GM19023 (cell line): Measurements from ENCODE around the gene TTC39B.

ENCODE experiments used
- ATAC-seq: cut with Tn5 transposase; IDR thresholded peaks from one replicate; pipeline ENCODE4 v1.9.1; 2021; ENCODE audit warnings: mild to moderate bottlenecking, moderate library complexity; ENCODE audit not compliant: unreplicated experiment

TTC39B gene

DNA sequence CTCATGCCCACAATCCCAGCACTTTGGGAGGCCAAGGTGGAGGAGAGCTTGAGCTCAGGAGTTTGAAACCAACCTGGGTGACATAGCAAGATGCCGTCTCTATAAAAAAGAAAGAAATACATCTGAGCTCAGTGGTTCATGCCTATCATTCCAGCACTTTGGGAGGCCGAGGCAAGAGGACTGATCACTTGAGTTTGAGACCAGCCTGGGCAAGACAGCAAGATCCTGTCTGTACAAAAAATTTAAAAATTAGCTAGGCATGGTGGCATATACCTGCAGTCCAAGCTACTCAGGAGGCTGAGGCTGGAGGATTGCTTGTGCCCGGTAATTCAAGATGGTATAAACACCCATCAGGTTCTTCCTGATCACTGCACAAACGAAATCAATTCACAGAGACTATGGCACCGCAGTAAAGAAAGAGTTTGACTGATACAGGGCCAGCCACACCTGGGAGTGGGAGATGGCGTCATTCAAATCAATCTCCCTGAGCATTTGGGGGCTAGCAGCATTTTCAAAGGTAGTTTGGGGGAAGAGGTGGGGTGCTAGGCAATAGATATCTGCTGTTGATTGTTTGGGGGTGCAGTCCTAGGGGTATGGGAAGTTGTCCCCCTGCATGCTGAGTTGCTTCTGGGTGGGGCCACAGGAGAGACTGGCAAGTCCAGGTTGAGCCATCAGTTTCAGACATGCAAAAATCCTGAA lies 169.2 kb downstream of the TTC39B start:
- ATAC-seq: no peak

DNA sequence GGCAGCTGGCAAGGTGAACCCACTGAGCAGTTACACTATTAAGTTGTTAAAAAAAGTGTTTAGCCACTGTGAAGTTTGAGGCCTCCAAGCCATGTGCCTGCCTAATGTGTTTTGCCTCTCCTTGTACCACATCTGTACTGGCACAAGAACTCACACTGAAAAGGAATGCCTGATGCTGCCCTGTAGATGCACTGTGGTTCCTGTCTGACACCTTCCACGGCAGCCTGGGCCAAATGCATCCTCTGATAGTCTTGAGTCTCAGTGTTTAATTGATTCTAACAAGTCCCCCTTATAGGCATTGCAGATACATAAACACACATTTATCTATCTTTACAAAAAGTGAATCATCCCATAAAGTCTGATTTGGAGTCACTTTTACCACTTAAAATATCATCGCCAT lies 169.9 kb downstream of the TTC39B start:
- no peak for ATAC-seq

DNA sequence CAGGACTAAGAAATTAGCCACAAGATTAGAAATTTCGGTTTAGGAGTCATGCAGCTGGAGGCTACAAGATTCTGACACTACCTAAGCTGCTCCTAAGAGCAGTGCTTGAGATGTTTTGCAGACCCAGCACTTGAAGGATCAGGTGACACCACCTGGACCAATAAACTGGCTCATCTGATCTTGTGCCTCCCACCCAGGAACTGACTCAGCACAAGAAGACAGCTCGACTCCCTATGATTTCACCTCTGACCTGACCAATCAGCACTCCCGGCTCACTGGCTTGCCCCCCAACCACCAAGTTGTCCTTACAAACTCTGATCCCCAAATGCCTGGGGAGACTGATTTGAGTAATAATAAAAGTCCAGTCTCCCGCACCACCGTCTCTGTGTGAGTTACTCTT lies 170.4 kb downstream of the TTC39B start:
- ATAC-seq: no peak

DNA sequence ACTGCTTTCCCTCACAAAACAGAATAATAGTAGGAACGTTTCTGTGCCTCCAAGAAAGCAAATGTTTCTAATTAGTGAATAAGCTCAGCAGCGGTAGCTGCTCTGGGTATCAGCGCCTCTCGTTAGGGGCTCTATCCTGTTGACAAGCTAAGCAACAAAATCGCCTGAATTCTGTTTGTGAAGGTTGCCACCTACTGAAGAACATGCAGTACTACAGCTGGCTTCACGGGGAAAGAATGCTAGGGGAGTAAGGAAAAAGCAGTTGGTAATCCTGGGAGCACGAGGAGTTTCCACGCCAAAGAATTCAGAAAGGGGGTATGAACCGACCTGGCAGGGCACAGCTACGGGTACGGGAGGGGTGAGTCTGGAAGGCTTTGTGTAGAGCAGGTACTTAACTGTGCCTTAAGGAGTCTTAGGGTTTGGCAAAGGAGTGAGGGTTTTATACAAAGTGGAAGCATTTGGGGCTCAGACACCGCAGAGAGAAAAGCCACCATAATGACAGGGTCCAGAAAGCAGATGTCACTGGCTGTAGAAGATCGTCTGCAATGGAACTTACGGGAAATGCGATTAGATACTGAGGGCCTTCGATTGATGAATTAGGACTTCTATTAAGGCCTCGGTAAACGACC lies 171.7 kb downstream of the TTC39B start:
- ATAC-seq: peak; percentile 81

DNA sequence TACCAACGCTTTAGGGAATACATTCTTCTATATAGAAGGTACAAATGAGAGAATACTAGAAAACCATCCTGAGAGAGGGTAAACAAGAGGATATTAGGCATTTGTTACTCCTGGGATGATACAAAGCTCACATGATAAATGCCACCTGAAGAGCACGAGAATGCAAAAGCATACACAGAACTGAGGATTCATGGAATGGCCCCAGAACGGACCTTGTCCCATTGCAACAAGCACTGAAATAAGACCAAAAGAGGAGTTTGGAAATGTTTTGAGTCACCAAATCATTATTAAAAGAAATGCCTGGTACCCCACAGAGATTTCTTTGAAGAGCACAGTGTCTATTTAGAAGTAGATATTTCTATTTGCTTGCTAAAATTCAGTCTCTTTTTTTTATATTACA lies 173.5 kb downstream of the TTC39B start:
- no peak for ATAC-seq

DNA sequence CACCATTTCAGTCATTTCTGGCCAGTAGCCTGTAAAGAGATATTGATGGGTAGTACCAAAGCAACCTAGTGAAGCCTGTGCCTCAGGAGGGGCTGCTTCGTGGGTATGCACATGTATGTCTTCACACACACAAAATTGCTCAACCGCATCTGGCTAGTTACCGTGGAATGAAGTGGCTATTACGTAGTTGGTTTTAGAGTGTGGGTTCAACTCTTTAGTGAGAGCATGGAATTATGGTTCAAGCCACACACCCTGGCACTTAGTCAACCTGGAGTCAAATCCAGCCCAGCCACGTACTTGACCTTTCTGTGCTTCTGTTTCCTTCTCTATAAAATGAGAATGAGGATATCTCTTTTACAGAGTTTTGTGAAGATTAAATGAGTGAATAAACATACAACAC lies 174.9 kb downstream of the TTC39B start:
- no peak for ATAC-seq

DNA sequence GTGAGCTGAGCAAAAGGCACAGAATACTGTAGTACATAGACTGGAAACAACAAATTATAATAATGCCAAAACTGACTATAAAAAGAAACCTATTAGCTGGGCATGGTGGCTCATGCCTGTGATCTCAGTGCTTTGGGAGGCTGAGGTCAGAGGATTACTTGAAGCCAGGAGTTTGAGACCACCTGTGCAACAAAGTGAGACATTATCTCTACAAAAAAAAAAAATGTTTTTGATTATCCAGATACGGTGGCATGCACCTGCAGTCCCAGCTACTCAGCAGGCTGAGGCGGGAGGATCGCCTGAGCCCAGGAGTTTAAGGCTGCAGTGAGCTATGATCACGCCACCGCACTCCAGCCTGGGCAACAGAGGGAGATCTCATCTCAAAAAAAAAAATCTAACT lies 175.9 kb downstream of the TTC39B start:
- no peak for ATAC-seq

DNA sequence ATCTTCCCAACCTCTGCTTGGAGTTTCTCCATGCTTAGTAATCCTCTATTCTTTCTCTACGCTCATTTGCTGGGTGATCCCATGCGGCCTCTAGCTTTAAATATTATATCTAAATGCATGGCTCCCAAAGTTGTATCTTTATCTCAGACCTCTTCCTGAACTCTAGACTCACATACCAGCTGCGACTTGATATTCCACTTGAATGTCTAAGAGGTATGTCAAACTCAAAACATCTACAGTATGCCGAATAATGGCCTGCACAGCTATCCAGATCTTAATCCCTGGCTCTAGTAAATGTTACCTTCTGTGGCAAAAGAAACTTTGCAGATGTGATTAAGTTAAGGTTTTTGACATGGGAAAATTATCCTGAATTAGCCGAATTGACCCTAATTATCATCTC lies 179.2 kb downstream of the TTC39B start:
- ATAC-seq: no peak

DNA sequence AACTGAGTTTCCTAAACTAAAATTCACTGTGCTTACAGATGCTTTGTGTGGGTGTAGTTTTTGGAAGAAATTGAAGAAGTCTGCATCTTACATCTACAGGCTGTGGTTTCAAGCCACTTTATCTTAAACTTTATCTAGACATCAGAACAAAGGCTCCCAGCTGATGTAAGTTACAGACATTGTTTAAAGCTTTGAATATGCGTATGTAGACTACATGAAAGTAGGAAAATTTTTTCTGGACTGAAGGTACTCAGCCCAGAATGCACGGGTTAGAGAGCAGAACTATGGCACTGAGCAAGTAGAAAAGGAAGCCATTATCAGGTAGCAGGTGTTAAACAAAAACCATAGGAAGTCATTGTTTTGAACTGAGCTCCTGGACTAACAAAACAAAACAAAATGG lies 185.4 kb downstream of the TTC39B start:
- no peak for ATAC-seq

DNA sequence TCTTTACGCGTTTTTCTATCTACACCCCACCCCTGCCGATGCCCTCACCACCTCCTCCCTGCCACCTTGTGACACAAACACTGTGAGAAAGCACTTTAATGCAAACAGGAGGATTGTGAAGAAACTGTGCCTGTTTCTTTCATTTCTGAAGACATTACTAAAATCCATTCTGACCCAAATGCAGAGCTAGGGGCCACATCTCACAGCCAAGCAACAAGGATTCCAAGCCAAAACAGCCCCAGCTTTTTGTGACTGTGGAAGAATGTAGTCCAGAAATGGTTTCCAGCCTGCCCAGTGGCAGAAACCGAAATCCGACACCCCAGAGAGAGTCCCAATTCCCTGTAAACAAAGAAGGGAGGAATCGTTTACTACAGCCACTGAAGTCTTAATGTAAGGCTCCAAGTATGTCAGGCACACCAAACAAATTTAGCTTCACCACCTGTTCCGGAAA lies 190.9 kb downstream of the TTC39B start:
- no peak for ATAC-seq

DNA sequence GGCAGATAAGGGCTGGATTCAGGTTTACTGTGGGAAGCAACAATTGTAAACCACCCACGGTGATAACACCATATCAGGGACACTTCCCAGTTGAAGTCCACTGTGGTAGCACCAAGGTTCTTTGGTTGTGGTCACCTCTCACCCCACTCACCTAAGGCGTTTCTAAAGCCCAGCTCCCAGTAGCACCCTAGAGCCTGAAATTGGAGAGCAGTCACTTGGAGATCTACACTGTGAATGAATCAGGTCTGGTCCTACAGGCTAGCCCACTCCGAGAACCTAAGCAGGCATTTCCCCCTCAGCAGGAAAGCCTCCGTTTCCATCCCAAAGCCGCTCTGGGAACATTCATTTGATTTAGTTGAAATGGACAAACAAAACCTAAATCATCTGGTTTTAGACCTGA lies 191.3 kb downstream of the TTC39B start:
- no peak for ATAC-seq

DNA sequence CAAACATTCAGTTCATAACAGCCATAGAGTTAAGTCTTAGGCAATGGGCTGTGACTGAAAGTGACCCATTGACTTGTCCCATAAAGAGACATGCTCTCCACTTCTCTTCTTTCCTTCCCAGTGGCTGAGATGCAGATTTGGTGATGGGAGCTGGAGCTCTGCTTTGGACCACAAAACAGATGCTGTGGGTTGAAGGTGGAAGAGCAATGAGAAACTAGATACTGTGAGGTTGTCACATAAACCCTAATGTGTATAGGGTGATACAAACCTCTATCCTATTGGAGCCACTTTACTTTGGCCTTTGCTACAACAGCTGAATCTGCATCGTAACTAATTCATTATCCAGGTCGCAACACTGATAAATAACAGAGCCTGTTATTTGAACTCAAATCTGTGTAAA lies 192.0 kb downstream of the TTC39B start:
- no peak for ATAC-seq
